Gastroesophageal sphincter (tissue), 3 donors: ENCODE data around the gene TMIGD1.
A peak's percentile ranks its signal among the peaks of the same experiment; 100 is the strongest.

Experiments
- POLR2A ChIP-seq, 2 donors: fragments of 450-650 bp; IDR thresholded peaks; one replicate each; pipeline ENCODE4 v1.6.1; 2017; ENCODE audit warnings: antibody characterized with exemption in 2 of 2, mild to moderate bottlenecking in 2 of 2, moderate library complexity in 1 of 2
- POLR2AphosphoS5 ChIP-seq: sonication (generic); formaldehyde crosslinking; IDR thresholded peaks from one replicate; pipeline ENCODE4 v1.6.1; 2017; ENCODE audit warnings: antibody characterized with exemption
- TF ChIP-seq, protein P1 (sequence below), 4 experiments: fragments of 200-600 bp in 2 of 4; fragments of 450-650 bp in 2 of 4; sonication (generic) in 1 of 4; IDR thresholded peaks; one replicate each; pipeline ENCODE4 v1.5.1; 2017 to 2019; ENCODE audit warnings: antibody characterized with exemption in 4 of 4, mild to moderate bottlenecking in 2 of 4, moderate library complexity in 2 of 4

- TF ChIP-seq POLR2AphosphoS5 (no peak), POLR2A (IDR thresholded peaks at IDR 0.05) (no peak)
- TF ChIP-seq, protein P1, sequence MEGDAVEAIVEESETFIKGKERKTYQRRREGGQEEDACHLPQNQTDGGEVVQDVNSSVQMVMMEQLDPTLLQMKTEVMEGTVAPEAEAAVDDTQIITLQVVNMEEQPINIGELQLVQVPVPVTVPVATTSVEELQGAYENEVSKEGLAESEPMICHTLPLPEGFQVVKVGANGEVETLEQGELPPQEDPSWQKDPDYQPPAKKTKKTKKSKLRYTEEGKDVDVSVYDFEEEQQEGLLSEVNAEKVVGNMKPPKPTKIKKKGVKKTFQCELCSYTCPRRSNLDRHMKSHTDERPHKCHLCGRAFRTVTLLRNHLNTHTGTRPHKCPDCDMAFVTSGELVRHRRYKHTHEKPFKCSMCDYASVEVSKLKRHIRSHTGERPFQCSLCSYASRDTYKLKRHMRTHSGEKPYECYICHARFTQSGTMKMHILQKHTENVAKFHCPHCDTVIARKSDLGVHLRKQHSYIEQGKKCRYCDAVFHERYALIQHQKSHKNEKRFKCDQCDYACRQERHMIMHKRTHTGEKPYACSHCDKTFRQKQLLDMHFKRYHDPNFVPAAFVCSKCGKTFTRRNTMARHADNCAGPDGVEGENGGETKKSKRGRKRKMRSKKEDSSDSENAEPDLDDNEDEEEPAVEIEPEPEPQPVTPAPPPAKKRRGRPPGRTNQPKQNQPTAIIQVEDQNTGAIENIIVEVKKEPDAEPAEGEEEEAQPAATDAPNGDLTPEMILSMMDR (IDR thresholded peaks at IDR 0.05) = peak in 1 of 4 experiments; percentile 3
These were observed 44.5 kb upstream of the TMIGD1 start for GRCh38 chr17:30378241-30378824.
